Jurkat, Clone E6-1 (cell line): ENCODE results near the gene CYBB.

Experiments used
- DNase-seq: peaks from one replicate; pipeline ENCODE4 v3.0.0-alpha.2; 2011; ENCODE audit warnings: low read depth, low spot score
- H3K4me3 ChIP-seq: 2 replicates; pipeline ENCODE4 v1.5.1; 2011; ENCODE audit warnings: mild to moderate bottlenecking, low read length, control low read depth, moderate library complexity

CYBB gene

GRCh38 chrX:37824491-37825214, 44.8 kb downstream of the CYBB start:
- no peak overlapping the region for H3K4me3 ChIP-seq
- no peak for DNase-seq

- DNase-seq, result peak; percentile 36
- H3K4me3 ChIP-seq, result no peak overlapping the region
These were observed 45.5 kb downstream of the CYBB start for GRCh38 chrX:37825215-37825842.

- no peak for DNase-seq
- H3K4me3 ChIP-seq, result no peak overlapping the region
These were observed 49.9 kb downstream of the CYBB start for GRCh38 chrX:37829721-37830120.

- H3K4me3 ChIP-seq, result no peak overlapping the region
- no peak for DNase-seq
These were observed 50.5 kb downstream of the CYBB start for GRCh38 chrX:37830371-37830770.

GRCh38 chrX:37834937-37835336, 55.1 kb downstream of the CYBB start:
- no peak for DNase-seq
- H3K4me3 ChIP-seq, result no peak overlapping the region

GRCh38 chrX:37840931-37841330, 61.1 kb downstream of the CYBB start:
- DNase-seq, result no peak
- no peak overlapping the region for H3K4me3 ChIP-seq

GRCh38 chrX:37844622-37845021, 64.8 kb downstream of the CYBB start:
- DNase-seq, result no peak
- H3K4me3 ChIP-seq, result no peak overlapping the region

GRCh38 chrX:37846141-37846540, 66.3 kb downstream of the CYBB start:
- no peak overlapping the region for H3K4me3 ChIP-seq
- no peak for DNase-seq

- no peak overlapping the region for H3K4me3 ChIP-seq
- DNase-seq, result no peak
These were observed 66.7 kb downstream of the CYBB start for GRCh38 chrX:37846558-37846933.

- no peak within 1 kb of the TSS for H3K4me3 ChIP-seq
These were observed 67.3 kb downstream of the CYBB start, which contains the start of gene DYNLT3 for GRCh38 chrX:37846934-37847732. Gene DYNLT3 (minus strand): TSS chrX:37847571. CDS start chrX:37847510, 61 bp downstream.

GRCh38 chrX:37847733-37848197, 67.9 kb downstream of the CYBB start:
- no peak overlapping the region for H3K4me3 ChIP-seq
- no peak for DNase-seq

More at GRCh38 chrX:37846934-37847732, 67.3 kb downstream of the CYBB start, which contains the start of gene DYNLT3:
- DNase-seq, result no peak

- no peak overlapping the region for H3K4me3 ChIP-seq
- DNase-seq, result no peak
These were observed 74.3 kb downstream of the CYBB start for GRCh38 chrX:37854148-37854547.

GRCh38 chrX:37854748-37855147, 74.9 kb downstream of the CYBB start:
- no peak for DNase-seq

GRCh38 chrX:37860721-37861120, 80.9 kb downstream of the CYBB start:
- no peak for DNase-seq
- H3K4me3 ChIP-seq, result no peak overlapping the region

More at GRCh38 chrX:37854748-37855147, 74.9 kb downstream of the CYBB start:
- H3K4me3 ChIP-seq, result no peak overlapping the region

GRCh38 chrX:37862851-37863250, 83.0 kb downstream of the CYBB start:
- H3K4me3 ChIP-seq, result no peak overlapping the region
- no peak for DNase-seq
